ENCODE results near the gene BEAN1.

- TF ChIP-seq POU2F2 (IDR thresholded peaks at IDR 0.05; ENCODE audit: low read depth, low read length): no peak
- TF ChIP-seq POLR2A (IDR thresholded peaks at IDR 0.05; ENCODE audit: low read depth, low read length): no peak
- TF ChIP-seq POLR2AphosphoS5 (IDR thresholded peaks at IDR 0.05; ENCODE audit: low read depth, low read length): no peak
These were observed 60.6 kb downstream of the BEAN1 start for GRCh38 chr16:66487580-66488275.

Measured in GM12891 (cell line).